ENCODE data around the gene SLC30A5.

DNA sequence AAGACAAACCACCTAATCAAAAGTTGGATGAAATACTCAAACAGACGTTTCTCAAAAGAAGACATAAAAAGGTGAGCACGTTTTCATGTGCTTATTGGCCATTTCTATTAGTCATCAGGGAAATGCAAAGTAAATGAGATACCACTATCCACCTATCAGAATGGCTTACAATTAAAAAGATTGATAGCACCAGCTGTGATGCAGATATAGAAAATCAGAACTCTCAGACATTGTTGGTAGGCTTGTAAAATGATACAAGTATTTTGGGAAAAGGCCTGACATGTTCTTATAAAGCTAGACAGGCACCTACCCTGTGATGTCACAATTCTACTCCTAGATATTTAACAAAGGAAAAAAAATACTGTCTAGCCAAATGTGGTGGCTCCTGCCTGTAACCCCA, 44.0 kb upstream of the SLC30A5 start:
- TF ChIP-seq, protein P1, sequence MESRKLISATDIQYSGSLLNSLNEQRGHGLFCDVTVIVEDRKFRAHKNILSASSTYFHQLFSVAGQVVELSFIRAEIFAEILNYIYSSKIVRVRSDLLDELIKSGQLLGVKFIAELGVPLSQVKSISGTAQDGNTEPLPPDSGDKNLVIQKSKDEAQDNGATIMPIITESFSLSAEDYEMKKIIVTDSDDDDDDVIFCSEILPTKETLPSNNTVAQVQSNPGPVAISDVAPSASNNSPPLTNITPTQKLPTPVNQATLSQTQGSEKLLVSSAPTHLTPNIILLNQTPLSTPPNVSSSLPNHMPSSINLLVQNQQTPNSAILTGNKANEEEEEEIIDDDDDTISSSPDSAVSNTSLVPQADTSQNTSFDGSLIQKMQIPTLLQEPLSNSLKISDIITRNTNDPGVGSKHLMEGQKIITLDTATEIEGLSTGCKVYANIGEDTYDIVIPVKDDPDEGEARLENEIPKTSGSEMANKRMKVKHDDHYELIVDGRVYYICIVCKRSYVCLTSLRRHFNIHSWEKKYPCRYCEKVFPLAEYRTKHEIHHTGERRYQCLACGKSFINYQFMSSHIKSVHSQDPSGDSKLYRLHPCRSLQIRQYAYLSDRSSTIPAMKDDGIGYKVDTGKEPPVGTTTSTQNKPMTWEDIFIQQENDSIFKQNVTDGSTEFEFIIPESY (IDR thresholded peaks at IDR 0.05): no peak
- TF ChIP-seq, protein P2, sequence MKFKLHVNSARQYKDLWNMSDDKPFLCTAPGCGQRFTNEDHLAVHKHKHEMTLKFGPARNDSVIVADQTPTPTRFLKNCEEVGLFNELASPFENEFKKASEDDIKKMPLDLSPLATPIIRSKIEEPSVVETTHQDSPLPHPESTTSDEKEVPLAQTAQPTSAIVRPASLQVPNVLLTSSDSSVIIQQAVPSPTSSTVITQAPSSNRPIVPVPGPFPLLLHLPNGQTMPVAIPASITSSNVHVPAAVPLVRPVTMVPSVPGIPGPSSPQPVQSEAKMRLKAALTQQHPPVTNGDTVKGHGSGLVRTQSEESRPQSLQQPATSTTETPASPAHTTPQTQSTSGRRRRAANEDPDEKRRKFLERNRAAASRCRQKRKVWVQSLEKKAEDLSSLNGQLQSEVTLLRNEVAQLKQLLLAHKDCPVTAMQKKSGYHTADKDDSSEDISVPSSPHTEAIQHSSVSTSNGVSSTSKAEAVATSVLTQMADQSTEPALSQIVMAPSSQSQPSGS (IDR thresholded peaks at IDR 0.05; ENCODE audit: low read length): no peak
- TF ChIP-seq POLR2AphosphoS5 (IDR thresholded peaks at IDR 0.05; ENCODE audit: low read length): no peak
- no peak for TF ChIP-seq NFIC (IDR thresholded peaks at IDR 0.05; ENCODE audit: low read depth, low read length)
- TF ChIP-seq SMARCA5 (IDR thresholded peaks at IDR 0.05): no peak
- TF ChIP-seq, protein P3, sequence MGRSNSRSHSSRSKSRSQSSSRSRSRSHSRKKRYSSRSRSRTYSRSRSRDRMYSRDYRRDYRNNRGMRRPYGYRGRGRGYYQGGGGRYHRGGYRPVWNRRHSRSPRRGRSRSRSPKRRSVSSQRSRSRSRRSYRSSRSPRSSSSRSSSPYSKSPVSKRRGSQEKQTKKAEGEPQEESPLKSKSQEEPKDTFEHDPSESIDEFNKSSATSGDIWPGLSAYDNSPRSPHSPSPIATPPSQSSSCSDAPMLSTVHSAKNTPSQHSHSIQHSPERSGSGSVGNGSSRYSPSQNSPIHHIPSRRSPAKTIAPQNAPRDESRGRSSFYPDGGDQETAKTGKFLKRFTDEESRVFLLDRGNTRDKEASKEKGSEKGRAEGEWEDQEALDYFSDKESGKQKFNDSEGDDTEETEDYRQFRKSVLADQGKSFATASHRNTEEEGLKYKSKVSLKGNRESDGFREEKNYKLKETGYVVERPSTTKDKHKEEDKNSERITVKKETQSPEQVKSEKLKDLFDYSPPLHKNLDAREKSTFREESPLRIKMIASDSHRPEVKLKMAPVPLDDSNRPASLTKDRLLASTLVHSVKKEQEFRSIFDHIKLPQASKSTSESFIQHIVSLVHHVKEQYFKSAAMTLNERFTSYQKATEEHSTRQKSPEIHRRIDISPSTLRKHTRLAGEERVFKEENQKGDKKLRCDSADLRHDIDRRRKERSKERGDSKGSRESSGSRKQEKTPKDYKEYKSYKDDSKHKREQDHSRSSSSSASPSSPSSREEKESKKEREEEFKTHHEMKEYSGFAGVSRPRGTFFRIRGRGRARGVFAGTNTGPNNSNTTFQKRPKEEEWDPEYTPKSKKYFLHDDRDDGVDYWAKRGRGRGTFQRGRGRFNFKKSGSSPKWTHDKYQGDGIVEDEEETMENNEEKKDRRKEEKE (IDR thresholded peaks at IDR 0.05): no peak
- TF ChIP-seq, protein P4, sequence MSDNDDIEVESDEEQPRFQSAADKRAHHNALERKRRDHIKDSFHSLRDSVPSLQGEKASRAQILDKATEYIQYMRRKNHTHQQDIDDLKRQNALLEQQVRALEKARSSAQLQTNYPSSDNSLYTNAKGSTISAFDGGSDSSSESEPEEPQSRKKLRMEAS (IDR thresholded peaks at IDR 0.05; ENCODE audit: low read depth, low read length): no peak

Data from GM12878 (cell line).